ENCODE results near the gene TSPAN15. TPM values are rescaled to one million over a fixed set of nuclear protein-coding genes. Genes with fewer than 3 reads are reported as not detected.

TSPAN15 gene
- total RNA-seq, 6 experiments from 2014 or later, result 2.3 to 8.3 (median 3.3) TPM

GRCh38 chr10:69421611-69422308, 29.5 kb upstream of the TSPAN15 start:
- Histone ChIP-seq H3K27me3 (no peaks in the 10 kb centered on the region), H3K36me3 (no peaks in the 10 kb centered on the region), H3K9me3 (no peaks in the 10 kb centered on the region), H3K4me1 (peaks cover 0 to 9% (median 0%) of the 10 kb centered on the region in 4 donors), H3K4me3 (no peak overlapping the region), H3K27ac (no peak overlapping the region)
- intact Hi-C loops (cut with DNase I), result no loop called here
- 56% methylated on average over 4 of the region's 13 CpGs for WGBS (ENCODE audit: insufficient coverage, low coverage, low lambda C conversion rate, missing lambda C conversion rate)
- peak in 1 of 4 donors; percentile 10 for ATAC-seq
- DNase-seq, result no peak
- TF ChIP-seq POLR2A (IDR thresholded peaks at IDR 0.05) (no peak), CTCF (IDR thresholded peaks at IDR 0.05) (no peak)

- DNase-seq (no peak), ATAC-seq (no peak)
- H3K36me3 ChIP-seq, result no peaks in the 10 kb centered on the region
- no peak overlapping the region for H3K4me3 ChIP-seq
- H3K9me3 ChIP-seq, result no peaks in the 10 kb centered on the region
- no peak overlapping the region for H3K27ac ChIP-seq
- TF ChIP-seq POLR2A (IDR thresholded peaks at IDR 0.05), result no peak
- TF ChIP-seq CTCF (IDR thresholded peaks at IDR 0.05), result no peak
- H3K4me1 ChIP-seq, result peaks cover 0 to 9% (median 0%) of the 10 kb centered on the region in 4 donors
- no peaks in the 10 kb centered on the region for H3K27me3 ChIP-seq
- WGBS (ENCODE audit: insufficient coverage, low coverage, low lambda C conversion rate, missing lambda C conversion rate), result 55% methylated on average over 2 of the region's 4 CpGs
- intact Hi-C loops (cut with DNase I), result no loop called here
These were observed 28.6 kb upstream of the TSPAN15 start for GRCh38 chr10:69422676-69423075.

- intact Hi-C loops (cut with DNase I), result loop anchor here in 1 of 2 donors (5.0 kb wide), 1 partner anchor 77 kb away; no protein-coding TSS in a partner anchor
- Histone ChIP-seq H3K4me1 (peaks cover 0 to 9% (median 0%) of the 10 kb centered on the region in 4 donors), H3K9me3 (no peaks in the 10 kb centered on the region), H3K36me3 (no peaks in the 10 kb centered on the region), H3K27ac (no peak overlapping the region), H3K4me3 (no peak overlapping the region), H3K27me3 (no peaks in the 10 kb centered on the region)
- ATAC-seq (no peak), DNase-seq (no peak)
- WGBS (ENCODE audit: insufficient coverage, low coverage, low lambda C conversion rate, missing lambda C conversion rate), result 89% methylated on average over 2 of the region's 2 CpGs
- TF ChIP-seq CTCF (IDR thresholded peaks at IDR 0.05) (no peak), POLR2A (IDR thresholded peaks at IDR 0.05) (no peak)
These were observed 26.2 kb upstream of the TSPAN15 start for GRCh38 chr10:69425041-69425440.

GRCh38 chr10:69425511-69426298, 25.6 kb upstream of the TSPAN15 start:
- peaks cover 0 to 9% (median 0%) of the 10 kb centered on the region in 4 donors for H3K4me1 ChIP-seq
- intact Hi-C loops (cut with DNase I), result loop anchor here in 1 of 2 donors (5.0 kb wide), 1 partner anchor 77 kb away; no protein-coding TSS in a partner anchor
- WGBS (ENCODE audit: insufficient coverage, low coverage, low lambda C conversion rate, missing lambda C conversion rate), result 19% methylated on average over 4 of the region's 5 CpGs
- DNase-seq (no peak), ATAC-seq (peak; percentile 72 to 88 (median 78))
- no peak overlapping the region for H3K27ac ChIP-seq
- H3K4me3 ChIP-seq, result no peak overlapping the region
- TF ChIP-seq CTCF (IDR thresholded peaks at IDR 0.05), result no peak
- no peak for TF ChIP-seq POLR2A (IDR thresholded peaks at IDR 0.05)
- no peaks in the 10 kb centered on the region for H3K9me3 ChIP-seq
- no peaks in the 10 kb centered on the region for H3K36me3 ChIP-seq
- H3K27me3 ChIP-seq, result no peaks in the 10 kb centered on the region

Data from right lobe of liver (tissue), 6 donors.